GM12878 (cell line): ENCODE measurements around the gene VCL. TPM values are rescaled to one million over a fixed set of nuclear protein-coding genes. Genes with fewer than 3 reads are reported as not detected.

ENCODE experiments used
- ATAC-seq: fragments of 200-7000 bp; cut with Tn5 transposase; 3 replicates; pipeline ENCODE4 v1.9.1; 2020; ENCODE audit warnings: mild to moderate bottlenecking, moderate library complexity
- BruUV-seq: library from RNA; stranded (reverse); fragments of 400-500 nt; replicated peaks from 2 replicates; lab custom pipeline; 2021; lab: Mats Ljungman, UMichigan
- CTCF ChIA-PET: fragments of 300-600 bp; sonication (Branson Sonifier 250); formaldehyde crosslinking; extraction: SDS; loops from one replicate; lab custom pipeline; 2021; ENCODE audit warnings: inconsistent platforms; lab: Yijun Ruan, JAX
- POLR2A ChIA-PET: fragments of 350-600 bp; formaldehyde crosslinking; extraction: SDS; loops from one replicate; lab custom pipeline; 2021; ENCODE audit warnings: inconsistent platforms; lab: Charles Lee
- RAD21 ChIA-PET: fragments of 300-600 bp; sonication (Branson Sonifier 250); formaldehyde crosslinking; loops from one replicate; lab custom pipeline; 2023; ENCODE audit warnings: antibody characterized with exemption; ENCODE audit not compliant: unreplicated experiment; lab: Charles Lee
- SMC1A ChIA-PET: fragments of 300-600 bp; sonication (Branson Sonifier 250); formaldehyde crosslinking; loops from one replicate; lab custom pipeline; 2023; ENCODE audit not compliant: unreplicated experiment, uncharacterized antibody; lab: Charles Lee
- DNase-seq: peaks from one replicate; pipeline ENCODE4 v3.0.0-alpha.2; 2011; ENCODE audit warnings: low read depth, low spot score
- FAIRE-seq: peaks from 3 replicates; lab custom pipeline; 2011; peaks lifted over from hg19 to GRCh38; lab: Jason Lieb, UNC
- H2AFZ ChIP-seq: 2 replicates; pipeline ENCODE4 v1.6.0; 2011; ENCODE audit warnings: low read depth, low read length, control low read depth; ENCODE audit not compliant: control insufficient read depth
- H3K27ac ChIP-seq: 2 replicates; pipeline ENCODE4 v1.5.1; 2011; ENCODE audit warnings: control low read depth; ENCODE audit not compliant: control insufficient read depth, insufficient read depth
- H3K27me3 ChIP-seq, 2 experiments: replicated peaks in 1 of 2; 2 replicates each; pipeline versions ENCODE4 v1.6.0 to v1.6.1; 2011; ENCODE audit warnings: low read length in 1 of 2; ENCODE audit not compliant: control insufficient read depth in 2 of 2, insufficient read depth in 2 of 2
- H3K36me3 ChIP-seq, 2 experiments: 2 replicates each; pipeline ENCODE4 v1.5.1; 2011; ENCODE audit warnings: low read length in 1 of 2; ENCODE audit not compliant: control insufficient read depth in 2 of 2, insufficient read depth in 2 of 2
- H3K4me1 ChIP-seq: 2 replicates; pipeline ENCODE4 v1.6.1; 2011; ENCODE audit warnings: mild to moderate bottlenecking, low read length, moderate library complexity, mixed read lengths; ENCODE audit not compliant: control insufficient read depth, insufficient read depth
- H3K4me2 ChIP-seq: 2 replicates; pipeline ENCODE4 v1.6.0; 2011; ENCODE audit warnings: control low read depth; ENCODE audit not compliant: control insufficient read depth, insufficient read depth
- H3K4me3 ChIP-seq: fragments of 200-600 bp; sonication (generic); 2 replicates; pipeline ENCODE4 v1.5.1; 2016
- H3K79me2 ChIP-seq: 2 replicates; pipeline ENCODE4 v1.6.0; 2011; ENCODE audit warnings: low read length; ENCODE audit not compliant: control insufficient read depth, insufficient read depth
- H3K9ac ChIP-seq: 2 replicates; pipeline ENCODE4 v1.8.0; 2011; ENCODE audit warnings: low read length, control low read depth, mixed read lengths; ENCODE audit not compliant: control insufficient read depth, insufficient read depth
- H3K9me3 ChIP-seq: replicated peaks from 3 replicates; pipeline ENCODE4 v1.5.1; 2011; ENCODE audit warnings: mild to moderate bottlenecking, low read length; ENCODE audit not compliant: control insufficient read depth, insufficient read depth
- H4K20me1 ChIP-seq: 2 replicates; pipeline ENCODE4 v1.6.0; 2011; ENCODE audit not compliant: control insufficient read depth, insufficient read depth
- CHD1 ChIP-seq: IDR thresholded peaks from 2 replicates; pipeline ENCODE4 v1.6.1; 2012; ENCODE audit warnings: low read depth, low read length, improper control_type of control experiment
- EGR1 ChIP-seq, 2 experiments: IDR thresholded peaks; 1 replicate in 1 of 2; 2 replicates in 1 of 2; pipeline ENCODE4 v1.6.1; 2011 to 2012; ENCODE audit warnings: low read depth in 2 of 2, low read length in 2 of 2, borderline replicate concordance in 1 of 2, mild to moderate bottlenecking in 1 of 2, moderate library complexity in 1 of 2
- HCFC1 ChIP-seq: fragments of 150-350 bp; IDR thresholded peaks from 2 replicates; pipeline ENCODE4 v1.6.1; 2014; ENCODE audit warnings: low read length
- HDAC6 ChIP-seq: fragments of 200-600 bp; sonication (generic); IDR thresholded peaks from one replicate; pipeline ENCODE4 v1.8.0; 2017; ENCODE audit warnings: antibody characterized with exemption; ENCODE audit not compliant: unreplicated experiment
- KLF5 ChIP-seq: fragments of 450-650 bp; IDR thresholded peaks from 2 replicates; pipeline ENCODE4 v1.6.1; 2014; ENCODE audit warnings: mild to moderate bottlenecking; ENCODE audit not compliant: partially characterized antibody
- PML ChIP-seq: IDR thresholded peaks from 2 replicates; pipeline ENCODE4 v1.6.1; 2012; ENCODE audit warnings: low read length, inconsistent platforms
- RBBP5 ChIP-seq: fragments of 200-600 bp; sonication (generic); conservative IDR thresholded peaks from 2 replicates; pipeline ENCODE4 v1.6.1; 2016
- SIN3A ChIP-seq: IDR thresholded peaks from 2 replicates; pipeline ENCODE4 v1.6.1; 2012; ENCODE audit warnings: low read depth, low read length, improper control_type of control experiment
- SREBF2 ChIP-seq: IDR thresholded peaks from 2 replicates; pipeline ENCODE4 v1.6.1; 2012; ENCODE audit warnings: mild to moderate bottlenecking, low read length
- TCF7 ChIP-seq: IDR thresholded peaks from 2 replicates; pipeline ENCODE4 v1.6.1; 2014; ENCODE audit warnings: antibody characterized with exemption, borderline replicate concordance
- YBX1 ChIP-seq: fragments of 450-650 bp; IDR thresholded peaks from 2 replicates; pipeline ENCODE4 v1.6.1; 2016; ENCODE audit warnings: antibody characterized with exemption
- YY1 ChIP-seq: IDR thresholded peaks from 2 replicates; pipeline ENCODE4 v1.6.1; 2011; ENCODE audit warnings: low read depth, mild to moderate bottlenecking, low read length
- WGBS: methylation state at CpG from one replicate; pipeline ENCODE4 v1.1.6; 2016; ENCODE audit warnings: low lambda C conversion rate; ENCODE audit not compliant: insufficient replicate concordance, insufficient coverage; ENCODE audit errors: missing lambda C conversion rate; 5-methylcytosine and 5-hydroxymethylcytosine counted together
- in situ Hi-C: fragments of 300-500 bp; cut with MboI; formaldehyde crosslinking; loops from 9 replicates; pipeline ENCODE4 v1.14.3; 2018; ENCODE audit warnings: mixed read lengths
- intact Hi-C: fragments of 100-400 bp; cut with micrococcal nuclease; formaldehyde crosslinking; loops from one replicate; pipeline ENCODE4 v1.14.2; 2022; ENCODE audit not compliant: unreplicated experiment
- polyA plus RNA-seq, 11 experiments: library from polyadenylated mRNA; depleted of rRNA in 4 of 11; unstranded in 6 of 11; stranded (reverse) in 5 of 11; fragments of >200 nt; fragmentation: Nextera tagmentation in 4 of 11; fragmentation: Illumina TruSeq in 1 of 11; extraction: Ambion mirVana in 4 of 11; extraction: Trizol in 1 of 11; gene quantifications; 1 replicate in 1 of 11; 2 replicates in 10 of 11; pipeline versions ENCODE4 v1.2.1 to v1.2.3, GENCODE V29; 2011 to 2016; ENCODE audit warnings: inconsistent platforms in 2 of 11, missing spikeins in 2 of 11, low read depth in 1 of 11
- total RNA-seq, 4 experiments: library from RNA; depleted of rRNA in 3 of 4; stranded (reverse); fragments of >200 nt in 3 of 4; fragmentation: Illumina TruSeq in 1 of 4; extraction: Trizol in 1 of 4; gene quantifications; 2 replicates each; pipeline versions ENCODE4 v1.2.1 to v1.2.3, GENCODE V29; 2013 to 2021
- TF ChIP-seq, protein P1 (sequence below): fragments of 450-650 bp; IDR thresholded peaks from 2 replicates; pipeline ENCODE4 v1.6.1; 2016; ENCODE audit warnings: mild to moderate bottlenecking
- TF ChIP-seq, protein P2 (sequence below): fragments of 450-650 bp; IDR thresholded peaks from 2 replicates; pipeline ENCODE4 v1.6.1; 2017; ENCODE audit warnings: mild to moderate bottlenecking, moderate library complexity
- TF ChIP-seq, protein P3 (sequence below): IDR thresholded peaks from 2 replicates; pipeline ENCODE4 v1.6.1; 2011; ENCODE audit warnings: mild to moderate bottlenecking, low read depth, low read length, moderate library complexity; ENCODE audit not compliant: insufficient replicate concordance
- TF ChIP-seq, protein P4 (sequence below): IDR thresholded peaks from 2 replicates; pipeline ENCODE4 v1.6.1; 2012; ENCODE audit warnings: low read depth, low read length, improper control_type of control experiment

VCL gene
- total and polyA plus RNA-seq, 10 of the 15 experiments (the other 5 are each of a cell fraction or from before 2014, with no cell fraction given): 6.7 to 54.6 (median 24.3) TPM

DNA sequence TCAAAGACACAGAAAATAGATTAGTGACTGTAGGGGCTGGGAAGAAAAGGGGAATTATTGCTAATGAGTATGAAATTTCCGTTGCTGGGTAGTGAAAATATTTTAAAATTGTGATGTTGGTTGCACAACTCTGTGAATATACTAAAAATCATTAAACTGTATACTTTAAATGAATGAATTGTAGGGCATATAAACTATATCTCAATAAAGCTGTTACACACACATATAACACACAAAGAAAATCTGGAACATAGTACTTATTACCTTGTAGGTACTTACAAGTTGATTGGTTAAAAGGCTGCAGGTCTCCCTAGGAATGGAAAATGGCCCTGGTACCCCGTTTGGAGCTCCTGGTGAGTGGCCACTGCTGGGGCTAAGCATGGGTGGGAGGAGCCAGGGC is 27.1 kb upstream of the VCL start:
- Histone ChIP-seq H3K9me3 (peaks cover 2% of the 10 kb centered on the region; the same call in 2 of the 3 replicates), H3K4me3 (no peak overlapping the region), H3K79me2 (no peaks in the 10 kb centered on the region), H4K20me1 (no peaks in the 10 kb centered on the region), H2AFZ (no peak overlapping the region), H3K4me1 (peaks cover 9% of the 10 kb centered on the region), H3K36me3 (no peaks in the 10 kb centered on the region), H3K27me3 (no peaks in the 10 kb centered on the region), H3K4me2 (no peak overlapping the region), H3K27ac (no peak overlapping the region), H3K9ac (no peak overlapping the region)
- DNase-seq: no peak
- WGBS: 65% methylated on average over 2 of the region's 2 CpGs
- CTCF ChIA-PET: no interaction called here
- no peak for ATAC-seq
- intact Hi-C loops: no loop called here
- POLR2A ChIA-PET: no interaction called here
- RAD21 ChIA-PET: no interaction called here
- in situ Hi-C loops: no loop called here
- SMC1A ChIA-PET: interaction anchor here (1.1 to 1.4 kb wide), 2 partner anchors 22 to 24 kb away, joined by 3 to 4 read pairs; no protein-coding TSS in a partner anchor
- BruUV-seq: no TSS peak
- no peak for FAIRE-seq
- TF ChIP-seq RBBP5: no peak
- no peak for TF ChIP-seq CHD1
- TF ChIP-seq, protein P1, sequence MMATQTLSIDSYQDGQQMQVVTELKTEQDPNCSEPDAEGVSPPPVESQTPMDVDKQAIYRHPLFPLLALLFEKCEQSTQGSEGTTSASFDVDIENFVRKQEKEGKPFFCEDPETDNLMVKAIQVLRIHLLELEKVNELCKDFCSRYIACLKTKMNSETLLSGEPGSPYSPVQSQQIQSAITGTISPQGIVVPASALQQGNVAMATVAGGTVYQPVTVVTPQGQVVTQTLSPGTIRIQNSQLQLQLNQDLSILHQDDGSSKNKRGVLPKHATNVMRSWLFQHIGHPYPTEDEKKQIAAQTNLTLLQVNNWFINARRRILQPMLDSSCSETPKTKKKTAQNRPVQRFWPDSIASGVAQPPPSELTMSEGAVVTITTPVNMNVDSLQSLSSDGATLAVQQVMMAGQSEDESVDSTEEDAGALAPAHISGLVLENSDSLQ: no peak
- no peak for TF ChIP-seq TCF7
- TF ChIP-seq, protein P2, sequence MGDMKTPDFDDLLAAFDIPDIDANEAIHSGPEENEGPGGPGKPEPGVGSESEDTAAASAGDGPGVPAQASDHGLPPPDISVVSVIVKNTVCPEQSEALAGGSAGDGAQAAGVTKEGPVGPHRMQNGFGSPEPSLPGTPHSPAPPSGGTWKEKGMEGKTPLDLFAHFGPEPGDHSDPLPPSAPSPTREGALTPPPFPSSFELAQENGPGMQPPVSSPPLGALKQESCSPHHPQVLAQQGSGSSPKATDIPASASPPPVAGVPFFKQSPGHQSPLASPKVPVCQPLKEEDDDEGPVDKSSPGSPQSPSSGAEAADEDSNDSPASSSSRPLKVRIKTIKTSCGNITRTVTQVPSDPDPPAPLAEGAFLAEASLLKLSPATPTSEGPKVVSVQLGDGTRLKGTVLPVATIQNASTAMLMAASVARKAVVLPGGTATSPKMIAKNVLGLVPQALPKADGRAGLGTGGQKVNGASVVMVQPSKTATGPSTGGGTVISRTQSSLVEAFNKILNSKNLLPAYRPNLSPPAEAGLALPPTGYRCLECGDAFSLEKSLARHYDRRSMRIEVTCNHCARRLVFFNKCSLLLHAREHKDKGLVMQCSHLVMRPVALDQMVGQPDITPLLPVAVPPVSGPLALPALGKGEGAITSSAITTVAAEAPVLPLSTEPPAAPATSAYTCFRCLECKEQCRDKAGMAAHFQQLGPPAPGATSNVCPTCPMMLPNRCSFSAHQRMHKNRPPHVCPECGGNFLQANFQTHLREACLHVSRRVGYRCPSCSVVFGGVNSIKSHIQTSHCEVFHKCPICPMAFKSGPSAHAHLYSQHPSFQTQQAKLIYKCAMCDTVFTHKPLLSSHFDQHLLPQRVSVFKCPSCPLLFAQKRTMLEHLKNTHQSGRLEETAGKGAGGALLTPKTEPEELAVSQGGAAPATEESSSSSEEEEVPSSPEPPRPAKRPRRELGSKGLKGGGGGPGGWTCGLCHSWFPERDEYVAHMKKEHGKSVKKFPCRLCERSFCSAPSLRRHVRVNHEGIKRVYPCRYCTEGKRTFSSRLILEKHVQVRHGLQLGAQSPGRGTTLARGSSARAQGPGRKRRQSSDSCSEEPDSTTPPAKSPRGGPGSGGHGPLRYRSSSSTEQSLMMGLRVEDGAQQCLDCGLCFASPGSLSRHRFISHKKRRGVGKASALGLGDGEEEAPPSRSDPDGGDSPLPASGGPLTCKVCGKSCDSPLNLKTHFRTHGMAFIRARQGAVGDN: no peak
- no peak for TF ChIP-seq YBX1
- TF ChIP-seq HDAC6: no peak
- no peak for TF ChIP-seq KLF5
- TF ChIP-seq, protein P3, sequence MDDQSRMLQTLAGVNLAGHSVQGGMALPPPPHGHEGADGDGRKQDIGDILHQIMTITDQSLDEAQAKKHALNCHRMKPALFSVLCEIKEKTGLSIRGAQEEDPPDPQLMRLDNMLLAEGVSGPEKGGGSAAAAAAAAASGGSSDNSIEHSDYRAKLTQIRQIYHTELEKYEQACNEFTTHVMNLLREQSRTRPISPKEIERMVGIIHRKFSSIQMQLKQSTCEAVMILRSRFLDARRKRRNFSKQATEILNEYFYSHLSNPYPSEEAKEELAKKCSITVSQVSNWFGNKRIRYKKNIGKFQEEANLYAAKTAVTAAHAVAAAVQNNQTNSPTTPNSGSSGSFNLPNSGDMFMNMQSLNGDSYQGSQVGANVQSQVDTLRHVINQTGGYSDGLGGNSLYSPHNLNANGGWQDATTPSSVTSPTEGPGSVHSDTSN: no peak
- TF ChIP-seq EGR1 (IDR thresholded peaks at IDR 0.05; ENCODE audit: borderline replicate concordance in 1 of 2, low read depth in 2 of 2, low read length in 2 of 2): no peak
- no peak for TF ChIP-seq SREBF2
- TF ChIP-seq PML: no peak
- TF ChIP-seq, protein P4, sequence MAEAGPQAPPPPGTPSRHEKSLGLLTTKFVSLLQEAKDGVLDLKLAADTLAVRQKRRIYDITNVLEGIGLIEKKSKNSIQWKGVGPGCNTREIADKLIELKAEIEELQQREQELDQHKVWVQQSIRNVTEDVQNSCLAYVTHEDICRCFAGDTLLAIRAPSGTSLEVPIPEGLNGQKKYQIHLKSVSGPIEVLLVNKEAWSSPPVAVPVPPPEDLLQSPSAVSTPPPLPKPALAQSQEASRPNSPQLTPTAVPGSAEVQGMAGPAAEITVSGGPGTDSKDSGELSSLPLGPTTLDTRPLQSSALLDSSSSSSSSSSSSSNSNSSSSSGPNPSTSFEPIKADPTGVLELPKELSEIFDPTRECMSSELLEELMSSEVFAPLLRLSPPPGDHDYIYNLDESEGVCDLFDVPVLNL: no peak
- TF ChIP-seq YY1: no peak
- no peak for TF ChIP-seq HCFC1
- TF ChIP-seq SIN3A: no peak
